ENCODE results near the gene PROKR1.
"Not testable (repeated sequence)": the region's sequence is repeated elsewhere in the genome, so short reads cannot be mapped to it uniquely, and the experiment has no call there.

Gene PROKR1

DNA sequence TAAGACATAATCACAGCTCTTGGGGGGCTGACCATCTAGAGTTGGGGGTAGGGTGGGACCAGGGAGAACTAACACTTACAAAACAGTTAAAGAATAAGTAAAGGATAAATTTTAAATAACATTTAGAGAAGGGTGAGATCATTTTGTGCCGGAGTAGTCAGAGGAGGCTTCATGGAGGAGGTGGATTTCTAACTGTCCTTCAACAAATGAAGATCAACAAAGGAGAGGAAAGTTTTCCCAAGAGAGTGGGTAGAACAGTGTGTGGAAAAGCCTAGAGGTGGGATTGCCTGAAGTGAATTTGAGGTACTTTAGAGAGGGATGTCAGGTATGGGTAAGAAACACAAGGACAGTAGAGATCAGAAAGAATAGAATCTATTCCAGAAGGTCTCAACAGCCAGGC lies 7.3 kb downstream of the PROKR1 start:
- DNase-seq (ENCODE audit: low read depth, low spot score): no peak
- H3K4me3 ChIP-seq (ENCODE audit: low read length): no peak overlapping the region

DNA sequence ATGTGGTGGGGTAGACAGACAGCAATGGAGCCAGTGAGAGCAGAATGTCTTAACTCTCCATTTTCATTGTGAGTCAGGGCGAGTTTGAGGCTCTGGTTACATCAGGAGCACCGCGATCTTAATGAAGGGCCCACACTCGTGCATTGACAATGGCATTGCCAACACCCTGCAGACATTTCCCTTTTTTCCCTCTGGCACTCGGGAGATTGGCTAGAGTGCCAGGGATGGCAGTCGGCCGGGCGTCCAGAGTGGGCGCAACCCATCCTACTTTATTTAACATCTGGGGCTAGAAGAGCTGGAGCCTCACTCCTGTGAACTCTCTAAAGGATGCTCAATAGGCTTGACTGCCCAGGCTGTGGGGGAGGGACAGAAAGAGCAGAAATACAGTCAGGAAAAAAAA lies 9.7 kb downstream of the PROKR1 start:
- H3K4me3 ChIP-seq (ENCODE audit: low read length): no peak overlapping the region
- no peak for DNase-seq (ENCODE audit: low read depth, low spot score)

DNA sequence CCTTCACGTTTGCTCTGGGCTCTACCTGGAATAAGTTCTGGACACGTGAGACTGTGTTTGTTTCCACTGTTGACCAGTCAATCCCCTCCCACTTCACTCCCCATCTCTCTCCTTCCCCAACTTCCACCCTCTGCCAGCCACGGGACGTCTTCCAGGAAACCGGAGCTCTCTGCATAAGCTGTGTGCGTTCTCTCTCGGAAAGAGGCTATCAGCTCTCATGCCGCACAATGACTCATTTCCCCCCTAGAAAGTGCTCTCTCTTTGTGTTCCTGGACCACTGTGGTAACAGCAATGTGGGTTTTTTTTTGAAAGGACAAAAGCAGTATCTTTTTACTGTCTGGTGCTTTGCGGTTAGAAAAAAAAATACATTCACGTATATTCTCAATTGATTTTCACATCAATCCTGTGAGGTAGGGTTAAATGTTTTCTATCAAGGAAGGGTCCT lies 10.2 kb downstream of the PROKR1 start:
- no peak overlapping the region for H3K4me3 ChIP-seq (ENCODE audit: low read length)
- DNase-seq (ENCODE audit: low read depth, low spot score): peak; percentile 28

DNA sequence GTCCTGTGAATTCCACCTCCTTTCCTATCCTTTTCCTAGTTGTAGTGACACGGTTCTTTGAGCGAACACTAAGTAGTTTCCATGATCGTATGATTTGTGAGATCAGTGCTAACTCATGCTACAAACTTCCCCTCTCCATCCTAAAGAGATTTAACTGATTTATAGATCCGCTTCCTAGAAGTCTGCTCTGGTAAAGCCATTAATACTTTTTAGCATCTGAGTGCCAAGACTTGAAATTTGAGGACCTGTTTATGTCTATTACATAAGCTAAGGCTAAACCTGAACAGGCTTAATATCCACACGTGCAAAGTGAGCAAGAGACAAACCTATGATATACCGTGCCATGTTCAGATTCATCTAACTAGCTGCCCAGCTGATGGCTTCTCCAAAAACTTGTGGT lies 14.9 kb downstream of the PROKR1 start:
- H3K4me3 ChIP-seq (ENCODE audit: low read length): no peak overlapping the region
- no peak for DNase-seq (ENCODE audit: low read depth, low spot score)

DNA sequence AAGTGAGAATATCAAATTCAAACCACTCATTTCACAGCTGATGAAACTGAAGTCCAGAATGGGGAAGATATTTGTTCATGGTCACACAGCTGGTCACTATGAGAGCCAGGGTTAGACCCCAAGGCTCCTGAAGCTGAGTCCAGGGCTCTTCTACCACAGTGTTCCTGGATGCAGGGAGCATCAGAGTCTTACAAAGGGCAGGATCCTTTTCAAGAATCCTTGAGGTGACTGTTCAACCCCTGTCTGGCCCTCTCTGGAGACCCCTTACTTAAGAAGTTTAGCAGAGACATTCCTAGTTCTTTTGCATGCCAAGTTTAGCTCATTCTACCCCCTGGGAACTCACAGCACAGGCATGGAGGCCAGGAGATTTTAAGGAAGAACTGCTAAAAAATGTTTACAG lies 15.7 kb downstream of the PROKR1 start:
- no peak overlapping the region for H3K4me3 ChIP-seq (ENCODE audit: low read length)
- no peak for DNase-seq (ENCODE audit: low read depth, low spot score)

DNA sequence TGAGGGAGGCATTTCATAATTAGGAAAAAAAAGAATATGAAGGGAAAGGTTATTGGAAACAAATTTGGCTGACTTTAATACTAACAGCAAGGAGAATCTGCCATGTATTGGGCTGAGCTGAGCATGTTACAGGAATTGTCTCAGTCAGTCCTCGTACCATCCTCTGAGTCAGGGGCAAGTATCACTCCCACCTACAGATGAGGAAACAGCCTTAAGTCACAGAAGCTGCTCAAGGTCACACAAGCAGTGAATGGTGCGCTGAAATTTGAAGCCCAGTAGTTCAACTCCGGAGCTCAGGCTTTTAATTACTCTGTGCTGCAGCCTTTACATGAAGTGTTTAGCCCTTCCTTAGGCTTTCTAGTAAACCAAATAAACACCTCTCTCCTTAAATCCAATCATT lies 17.3 kb downstream of the PROKR1 start:
- no peak overlapping the region for H3K4me3 ChIP-seq (ENCODE audit: low read length)
- no peak for DNase-seq (ENCODE audit: low read depth, low spot score)

DNA sequence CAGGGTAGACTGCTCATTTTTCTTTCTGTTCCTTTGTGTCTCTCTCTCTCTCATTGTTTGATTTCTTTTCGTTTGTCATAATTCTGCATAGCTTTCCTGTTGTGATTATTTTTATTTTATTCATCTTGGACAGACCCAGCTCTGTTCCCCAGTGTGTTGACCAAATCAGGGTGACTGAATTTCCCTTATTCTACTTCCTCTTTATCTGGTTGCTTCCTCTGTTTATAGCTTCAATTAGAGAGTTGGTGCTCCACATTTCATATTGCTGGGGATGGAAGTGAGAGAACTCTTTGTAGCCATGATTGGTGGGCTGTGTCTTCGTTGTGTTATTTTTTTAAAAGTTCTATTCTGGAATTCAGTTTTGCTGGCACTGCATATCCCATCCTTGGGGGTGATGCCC lies 19.1 kb downstream of the PROKR1 start:
- no peak overlapping the region for H3K4me3 ChIP-seq (ENCODE audit: low read length)
- DNase-seq (ENCODE audit: low read depth, low spot score): no peak

DNA sequence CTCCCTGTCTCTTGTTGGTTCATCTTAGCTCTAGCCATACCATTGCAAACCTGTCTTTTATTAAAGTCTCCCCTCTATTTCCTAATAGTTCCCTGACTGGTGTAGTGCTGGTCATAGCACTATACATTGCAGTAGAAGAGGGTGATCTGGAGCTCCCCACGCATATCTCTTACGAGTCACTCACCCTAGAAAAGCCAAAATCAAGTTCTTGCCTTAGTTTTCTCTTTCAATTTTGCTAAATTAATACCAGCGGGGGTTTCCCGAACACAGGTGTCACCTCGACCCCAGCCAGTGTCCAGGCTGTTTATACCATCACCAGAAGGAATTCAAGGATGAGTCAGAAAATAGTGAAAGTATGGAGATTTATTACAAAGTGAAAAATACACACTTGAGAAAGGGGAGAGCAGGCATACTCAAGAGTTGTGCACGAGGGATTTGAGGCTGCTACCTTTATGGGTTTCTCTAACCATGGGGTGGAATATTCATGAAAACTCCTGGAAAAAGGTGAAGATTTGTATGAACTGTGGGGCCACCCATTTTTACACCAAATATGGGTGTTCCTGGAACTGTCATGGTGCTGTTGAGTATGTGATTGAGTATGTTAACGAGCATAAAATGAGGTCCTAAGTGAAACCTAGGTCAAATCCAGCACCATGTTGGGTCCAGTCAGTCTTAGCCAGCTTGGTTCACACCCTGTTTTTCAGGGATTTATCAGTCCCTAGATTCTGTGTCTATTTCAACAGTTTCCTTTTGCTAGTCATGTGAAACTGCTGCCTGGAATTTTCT lies 20.2 kb downstream of the PROKR1 start:
- DNase-seq (ENCODE audit: low read depth, low spot score): no peak
- no peak overlapping the region for H3K4me3 ChIP-seq (ENCODE audit: low read length)

DNA sequence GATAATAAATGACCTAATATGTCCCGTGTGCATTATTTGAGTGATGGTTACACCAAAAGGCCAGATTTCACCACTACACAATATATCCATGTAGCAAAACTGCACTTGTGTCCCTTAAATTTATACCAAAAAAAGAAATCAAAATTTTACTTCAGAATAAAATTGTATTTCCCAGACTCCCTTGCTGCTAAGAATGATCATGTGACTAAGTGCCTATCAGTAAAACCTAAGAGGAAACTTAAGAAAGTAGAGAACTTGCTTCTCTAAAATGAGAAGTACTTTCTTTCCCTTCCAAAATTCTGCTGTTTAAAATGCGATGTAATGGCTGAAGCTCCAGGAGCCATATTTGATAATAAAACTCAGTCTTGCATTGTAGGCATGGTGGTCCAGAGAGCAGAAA lies 24.0 kb downstream of the PROKR1 start:
- DNase-seq (ENCODE audit: low read depth, low spot score): no peak
- H3K4me3 ChIP-seq (ENCODE audit: low read length): no peak overlapping the region

DNA sequence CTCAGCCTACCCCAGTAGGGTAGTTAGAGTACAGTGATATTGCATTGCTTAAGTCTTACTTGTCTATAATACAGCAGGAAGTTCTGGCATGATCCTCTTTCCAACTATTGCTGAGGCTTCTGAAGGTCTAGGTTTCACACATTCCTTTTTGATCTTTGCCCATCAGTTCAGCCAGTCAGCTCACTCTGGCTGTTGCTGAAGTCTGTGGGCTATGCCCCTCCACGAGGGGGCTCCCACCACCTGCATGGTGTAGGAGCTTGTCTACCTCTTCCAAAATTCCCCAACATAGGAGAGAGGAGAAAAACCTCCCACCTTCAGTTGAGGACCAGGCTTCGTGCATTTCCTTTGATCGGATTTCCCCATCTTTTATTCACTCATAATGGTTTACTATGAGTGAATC lies 26.3 kb downstream of the PROKR1 start:
- H3K4me3 ChIP-seq (ENCODE audit: low read length): no peak overlapping the region
- no peak for DNase-seq (ENCODE audit: low read depth, low spot score)

DNA sequence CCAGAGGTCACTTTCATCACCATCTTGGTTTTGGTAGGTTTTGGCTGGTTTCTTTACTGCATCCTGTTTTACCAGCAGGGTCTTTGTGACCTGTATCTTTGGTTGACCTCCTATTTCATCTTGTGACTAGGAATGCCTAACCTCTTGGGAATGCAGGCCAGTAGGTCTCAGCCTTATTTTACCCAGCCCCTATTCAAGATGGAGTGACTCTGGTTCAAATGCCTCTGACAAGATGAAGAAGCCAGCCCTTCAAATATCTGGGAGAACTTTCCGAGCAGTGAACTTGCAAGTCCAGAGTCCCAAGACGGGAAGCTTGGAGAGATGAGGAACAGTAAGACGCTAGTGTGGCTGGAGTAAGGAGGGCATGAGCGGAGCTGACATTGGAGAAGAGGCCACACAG lies 28.6 kb downstream of the PROKR1 start:
- H3K4me3 ChIP-seq (ENCODE audit: low read length): no peak overlapping the region
- DNase-seq (ENCODE audit: low read depth, low spot score): no peak

DNA sequence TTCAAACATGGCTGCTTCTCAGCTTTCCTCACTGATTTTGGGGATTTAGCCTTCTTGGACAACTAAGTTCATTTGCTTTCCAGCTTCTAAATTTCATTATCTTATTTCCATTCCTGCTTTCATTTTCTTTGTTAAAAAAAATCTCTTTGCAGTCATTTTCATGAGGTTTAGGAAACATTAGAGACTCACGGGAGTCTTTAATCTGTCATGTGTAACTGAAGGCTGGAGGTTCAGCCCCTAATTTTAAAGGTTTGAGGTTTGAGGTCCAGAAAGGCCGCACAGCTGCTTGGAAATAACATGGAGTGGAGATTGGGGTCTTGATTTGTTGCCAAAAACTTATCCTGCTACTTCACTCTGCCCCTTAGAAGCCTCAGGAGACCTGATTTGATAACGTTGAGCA lies 30.3 kb downstream of the PROKR1 start:
- no peak for DNase-seq (ENCODE audit: low read depth, low spot score)
- H3K4me3 ChIP-seq (ENCODE audit: low read length): no peak overlapping the region

DNA sequence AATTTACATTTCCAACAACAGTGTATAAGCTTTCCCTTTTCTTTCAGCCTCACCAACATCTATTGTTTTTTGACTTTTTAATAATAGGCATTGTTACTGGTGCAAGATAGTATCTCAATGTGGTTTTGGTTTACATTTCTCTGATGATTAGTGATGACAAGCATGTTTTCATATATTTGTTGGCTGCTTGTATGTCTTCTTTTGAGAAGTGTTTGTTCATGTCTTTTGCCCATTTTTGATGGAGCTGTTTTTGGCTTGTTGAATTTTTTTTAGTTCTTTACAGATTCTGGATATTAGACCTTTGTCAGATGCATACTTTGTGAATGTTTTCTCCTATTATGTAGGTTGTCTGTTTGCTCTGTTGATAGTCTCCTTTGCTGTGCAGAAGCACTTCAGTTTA lies 32.1 kb downstream of the PROKR1 start:
- DNase-seq (ENCODE audit: low read depth, low spot score): no peak
- H3K4me3 ChIP-seq (ENCODE audit: low read length): no peak overlapping the region

DNA sequence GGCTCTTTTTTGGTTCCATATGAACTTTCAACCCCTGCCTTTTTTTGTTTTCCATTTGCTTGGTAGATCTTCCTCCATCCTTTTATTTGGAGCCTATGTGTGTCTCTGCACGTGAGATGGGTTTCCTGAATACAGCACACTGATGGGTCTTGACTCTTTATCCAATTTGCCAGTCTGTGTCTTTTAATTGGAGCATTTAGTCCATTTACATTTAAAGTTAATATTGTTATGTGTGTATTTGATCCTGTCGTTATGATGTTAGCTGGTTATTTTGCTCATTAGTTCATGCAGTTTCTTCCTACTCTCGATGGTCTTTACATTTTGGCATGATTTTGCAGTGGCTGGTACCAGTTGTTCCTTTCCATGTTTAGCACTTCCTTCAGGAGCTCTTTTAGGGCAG lies 34.5 kb downstream of the PROKR1 start:
- DNase-seq (ENCODE audit: low read depth, low spot score); H3K4me3 ChIP-seq (ENCODE audit: low read length): not testable (repeated sequence)

DNA sequence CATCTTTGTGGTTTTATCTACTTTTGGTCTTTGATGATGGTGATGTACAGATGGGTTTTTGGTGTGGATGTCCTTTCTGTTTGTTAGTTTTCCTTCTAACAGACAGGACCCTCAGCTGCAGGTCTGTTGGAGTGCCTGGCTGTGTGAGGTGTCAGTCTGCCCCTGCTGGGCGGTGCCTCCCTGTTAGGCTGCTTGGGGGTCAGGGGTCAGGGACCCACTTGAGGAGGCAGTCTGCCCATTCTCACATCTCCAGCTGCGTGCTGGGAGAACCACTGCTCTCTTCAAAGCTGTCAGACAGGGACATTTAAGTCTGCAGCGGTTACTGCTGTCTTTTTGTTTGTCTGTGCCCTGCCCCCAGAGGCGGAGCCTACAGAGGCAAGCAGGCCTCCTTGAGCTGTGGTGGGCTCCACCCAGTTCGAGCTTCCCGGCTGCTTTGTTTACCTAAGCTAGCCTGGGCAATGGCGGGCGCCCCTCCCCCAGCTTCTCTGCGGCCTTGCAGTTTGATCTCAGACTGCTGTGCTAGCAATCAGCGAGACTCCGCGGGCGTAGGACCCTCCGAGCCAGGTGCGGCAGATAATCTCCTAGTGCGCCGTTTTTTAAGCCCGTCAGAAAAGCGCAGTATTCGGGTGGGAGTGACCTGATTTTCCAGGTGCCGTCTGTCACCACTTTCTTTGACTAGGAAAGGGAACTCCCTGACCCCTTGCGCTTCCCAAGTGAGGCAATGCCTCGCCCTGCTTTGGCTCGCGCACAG lies 36.0 kb downstream of the PROKR1 start:
- DNase-seq (ENCODE audit: low read depth, low spot score): peak; percentile 37
- H3K4me3 ChIP-seq (ENCODE audit: low read length): peak overlapping the region; percentile 50

DNA sequence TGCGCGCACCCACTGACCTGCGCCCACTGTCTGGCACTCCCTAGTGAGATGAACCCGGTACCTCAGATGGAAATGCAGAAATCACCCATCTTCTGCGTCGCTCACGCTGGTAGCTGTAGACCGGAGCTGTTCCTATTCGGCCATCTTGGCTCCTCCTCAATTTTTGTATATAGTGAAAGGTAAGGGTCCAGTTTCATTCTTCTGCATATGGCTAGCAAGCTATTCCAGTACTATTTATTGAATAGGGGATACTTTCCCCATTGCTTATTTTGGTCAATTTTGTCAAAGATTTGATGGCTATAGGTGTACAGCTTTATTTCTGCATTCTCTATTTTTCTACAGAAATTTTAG lies 36.5 kb downstream of the PROKR1 start:
- peak overlapping the region; percentile 50 for H3K4me3 ChIP-seq (ENCODE audit: low read length)
- DNase-seq (ENCODE audit: low read depth, low spot score): not testable (repeated sequence)

DNA sequence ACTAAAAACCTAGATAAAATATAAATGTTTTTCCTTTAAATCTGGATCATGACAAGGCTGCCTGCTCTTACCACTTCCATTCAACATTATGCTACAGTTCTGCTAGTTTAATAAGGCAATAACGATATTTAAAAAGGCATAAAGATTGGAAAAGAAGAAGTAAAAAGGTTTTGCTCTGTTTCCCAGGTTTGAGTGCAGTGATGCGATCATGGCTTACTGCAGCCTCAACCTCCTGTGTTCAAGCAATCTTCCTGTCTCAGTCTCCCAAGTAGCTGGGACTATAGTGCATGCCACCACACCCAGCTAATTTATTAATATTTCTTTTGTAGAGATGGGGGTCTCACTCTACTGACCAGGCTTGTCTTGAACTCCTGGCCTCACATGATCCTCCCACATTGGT lies 40.8 kb downstream of the PROKR1 start:
- no peak for DNase-seq (ENCODE audit: low read depth, low spot score)
- H3K4me3 ChIP-seq (ENCODE audit: low read length): no peak overlapping the region

DNA sequence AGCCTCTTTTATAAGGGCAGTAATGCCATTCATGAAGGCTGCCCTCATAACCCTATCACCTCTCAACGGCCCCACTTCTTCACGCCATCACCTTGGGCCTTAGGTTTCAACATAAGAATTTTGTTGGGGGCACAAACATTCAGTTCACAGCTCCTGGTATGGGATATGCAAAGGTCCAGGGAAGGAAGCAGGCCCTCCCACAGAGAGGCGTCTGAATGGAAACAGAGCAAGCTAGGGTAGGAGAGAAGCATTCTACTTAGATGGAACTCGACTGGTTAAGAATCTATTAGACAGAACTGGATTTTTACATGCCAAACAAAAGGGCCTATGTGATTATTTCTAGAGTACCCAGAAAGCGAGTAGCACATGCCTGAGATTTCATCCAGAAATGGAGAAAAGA lies 42.8 kb downstream of the PROKR1 start:
- no peak for DNase-seq (ENCODE audit: low read depth, low spot score)
- H3K4me3 ChIP-seq (ENCODE audit: low read length): no peak overlapping the region

DNA sequence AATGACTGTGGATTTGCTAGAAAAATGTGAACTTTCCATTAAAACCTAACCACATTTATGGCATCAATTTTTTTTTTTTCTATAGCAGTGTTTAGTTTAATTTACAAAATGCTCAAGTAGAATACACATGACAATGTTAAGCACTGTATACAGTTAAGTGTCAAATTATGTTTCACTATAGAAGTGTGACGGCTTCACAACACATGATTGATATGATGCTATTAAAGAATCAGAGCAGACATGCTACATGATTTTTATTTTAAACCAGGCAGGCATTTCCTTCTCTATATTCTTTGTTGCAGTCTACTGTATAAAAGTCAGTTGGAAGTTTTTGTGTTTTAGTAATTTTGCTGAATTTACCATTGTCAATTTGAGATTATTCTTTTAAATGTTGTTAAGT lies 43.6 kb downstream of the PROKR1 start:
- H3K4me3 ChIP-seq (ENCODE audit: low read length): no peak overlapping the region
- DNase-seq (ENCODE audit: low read depth, low spot score): no peak

DNA sequence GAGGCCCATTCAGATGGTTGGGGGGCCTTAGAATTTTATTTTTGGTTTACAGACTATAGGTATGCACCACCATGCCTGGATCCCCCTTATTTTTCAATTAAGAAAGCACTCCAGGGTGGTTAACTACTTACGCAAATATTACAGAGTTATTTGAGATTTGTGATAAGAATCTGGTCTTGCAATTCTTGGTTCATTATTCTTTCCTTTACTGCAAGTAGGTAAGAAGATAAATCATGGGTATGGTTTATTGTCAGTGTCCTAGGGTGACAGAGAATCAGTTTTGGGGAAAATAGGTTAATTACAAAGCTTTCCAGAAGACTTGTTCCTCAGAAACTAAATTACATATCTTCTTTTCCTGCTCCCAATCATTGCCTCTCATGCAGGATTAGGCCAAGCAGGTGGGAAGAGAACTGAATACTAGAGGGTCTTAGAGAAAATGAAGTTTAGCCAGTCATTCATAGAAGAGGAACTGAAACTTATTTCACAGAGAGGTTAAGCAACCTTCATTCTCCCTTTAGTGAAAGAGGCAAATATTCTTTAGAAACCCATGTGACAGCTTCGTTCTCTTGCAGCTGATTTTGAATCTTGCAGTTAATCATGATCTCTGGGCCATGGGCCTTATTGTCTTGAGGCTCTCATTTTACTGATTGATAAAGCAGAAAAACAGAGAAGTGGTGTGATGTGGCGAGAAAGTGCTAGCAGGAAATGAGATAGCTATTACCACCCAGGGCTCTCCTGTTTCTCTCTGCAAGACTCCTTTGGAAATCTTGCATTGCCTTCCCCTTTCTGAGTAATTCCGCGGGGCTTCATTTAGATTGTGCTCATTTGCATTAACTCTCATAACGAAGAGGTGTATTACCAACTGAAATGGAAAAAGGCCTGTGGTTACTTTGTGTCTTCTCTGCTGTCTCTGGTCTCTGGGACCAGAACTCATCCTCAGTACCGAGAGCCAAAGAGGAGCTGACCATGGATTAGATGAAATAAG lies 46.5 kb downstream of the PROKR1 start:
- DNase-seq (ENCODE audit: low read depth, low spot score): no peak
- no peak overlapping the region for H3K4me3 ChIP-seq (ENCODE audit: low read length)
